ENCODE measurements around the gene MAPRE2.

Gene MAPRE2

DNA sequence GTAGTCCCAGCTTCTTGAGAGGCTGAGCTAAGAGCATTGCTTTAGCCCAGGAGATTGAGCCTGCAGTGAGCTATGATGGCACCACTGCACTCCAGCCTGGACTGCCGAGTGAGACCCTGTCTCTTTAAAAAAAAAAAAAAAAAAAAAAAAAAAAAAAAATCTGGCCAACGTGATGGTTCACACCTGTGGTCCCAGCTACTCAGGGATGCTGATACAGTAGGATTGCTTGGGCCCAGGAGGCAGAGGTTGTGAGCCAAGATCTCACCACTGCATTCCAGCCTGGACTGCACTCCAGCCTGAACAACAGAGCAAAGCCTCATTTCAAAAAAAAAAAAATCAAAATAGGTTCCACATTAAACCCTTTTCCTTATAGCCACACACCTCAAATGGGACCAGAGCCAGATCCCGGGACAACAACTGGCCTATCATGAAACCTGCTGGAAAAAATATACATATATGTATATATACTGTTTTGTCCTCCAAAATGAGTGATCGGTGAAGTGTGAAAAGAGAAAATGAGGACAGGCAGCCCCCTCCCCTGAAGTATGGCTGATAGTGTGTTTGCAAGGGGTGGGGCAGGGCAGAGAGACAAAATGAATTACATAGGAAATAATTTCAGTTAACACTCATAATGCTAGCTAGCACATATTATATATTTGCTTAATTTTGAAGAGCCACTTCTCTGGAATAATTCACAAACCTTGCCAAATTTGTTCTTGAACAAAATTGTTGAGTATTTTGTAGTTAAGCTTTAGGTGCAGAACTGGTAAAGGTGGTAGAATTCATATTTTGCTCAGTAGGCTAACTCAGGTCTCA is 22.9 kb downstream of the MAPRE2 start:
- no peak for DNase-seq

DNA sequence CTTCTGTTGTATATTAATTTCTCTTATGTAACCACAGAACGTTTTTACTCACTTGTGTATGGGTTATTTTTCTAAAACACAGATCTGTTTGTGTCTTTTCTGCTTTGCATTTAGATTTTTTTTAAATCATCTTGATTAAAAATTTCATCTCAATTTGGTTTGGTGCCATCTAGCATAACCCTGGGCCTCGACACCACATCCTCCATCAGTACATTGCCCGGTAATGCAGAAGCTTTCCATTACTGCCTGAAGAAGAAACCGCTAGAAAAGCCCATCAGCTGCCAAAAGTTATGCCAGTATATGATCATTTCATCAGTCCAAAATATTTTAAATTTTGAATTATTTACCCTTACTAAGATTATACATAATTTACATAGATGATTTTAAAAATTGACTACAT is 26.2 kb downstream of the MAPRE2 start:
- DNase-seq: no peak

DNA sequence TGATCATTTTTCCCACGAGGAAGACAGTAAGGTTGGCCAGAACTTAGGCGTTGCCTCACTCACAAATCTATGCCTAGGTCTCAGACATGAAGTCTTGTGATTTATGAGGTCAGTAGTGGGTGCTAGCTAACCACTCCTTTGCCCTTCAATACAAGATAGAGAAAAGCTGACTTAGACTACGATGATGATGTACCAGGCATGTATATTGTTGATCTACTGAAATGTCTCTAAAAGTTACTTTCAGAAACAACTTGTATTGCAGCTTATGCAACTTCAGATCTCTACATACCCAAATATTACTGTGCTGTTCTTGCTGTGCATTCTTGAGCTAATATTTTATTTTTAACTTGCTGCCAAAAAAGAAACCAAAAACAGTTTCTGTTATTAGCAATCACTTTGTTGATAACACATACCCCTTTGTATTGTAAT is 30.6 kb downstream of the MAPRE2 start:
- DNase-seq: no peak

DNA sequence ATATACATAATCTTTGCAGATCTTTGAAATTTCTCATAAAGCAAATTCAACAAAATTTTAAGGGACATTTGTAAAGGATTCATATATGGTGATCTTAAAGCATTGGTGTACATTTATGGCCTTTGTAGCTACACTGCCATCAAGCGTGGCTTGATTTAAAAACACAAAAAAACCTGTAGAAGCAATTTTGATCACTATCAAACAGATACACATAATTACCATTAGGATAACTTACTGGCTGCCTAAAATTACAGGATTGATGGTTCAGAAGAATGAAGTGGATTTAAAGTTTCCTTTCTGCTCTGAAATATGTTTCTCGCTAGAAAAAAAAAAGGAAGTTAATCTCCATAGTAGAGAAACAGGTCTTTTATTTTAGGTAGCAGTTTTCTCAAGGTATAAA is 31.4 kb downstream of the MAPRE2 start:
- no peak for DNase-seq

DNA sequence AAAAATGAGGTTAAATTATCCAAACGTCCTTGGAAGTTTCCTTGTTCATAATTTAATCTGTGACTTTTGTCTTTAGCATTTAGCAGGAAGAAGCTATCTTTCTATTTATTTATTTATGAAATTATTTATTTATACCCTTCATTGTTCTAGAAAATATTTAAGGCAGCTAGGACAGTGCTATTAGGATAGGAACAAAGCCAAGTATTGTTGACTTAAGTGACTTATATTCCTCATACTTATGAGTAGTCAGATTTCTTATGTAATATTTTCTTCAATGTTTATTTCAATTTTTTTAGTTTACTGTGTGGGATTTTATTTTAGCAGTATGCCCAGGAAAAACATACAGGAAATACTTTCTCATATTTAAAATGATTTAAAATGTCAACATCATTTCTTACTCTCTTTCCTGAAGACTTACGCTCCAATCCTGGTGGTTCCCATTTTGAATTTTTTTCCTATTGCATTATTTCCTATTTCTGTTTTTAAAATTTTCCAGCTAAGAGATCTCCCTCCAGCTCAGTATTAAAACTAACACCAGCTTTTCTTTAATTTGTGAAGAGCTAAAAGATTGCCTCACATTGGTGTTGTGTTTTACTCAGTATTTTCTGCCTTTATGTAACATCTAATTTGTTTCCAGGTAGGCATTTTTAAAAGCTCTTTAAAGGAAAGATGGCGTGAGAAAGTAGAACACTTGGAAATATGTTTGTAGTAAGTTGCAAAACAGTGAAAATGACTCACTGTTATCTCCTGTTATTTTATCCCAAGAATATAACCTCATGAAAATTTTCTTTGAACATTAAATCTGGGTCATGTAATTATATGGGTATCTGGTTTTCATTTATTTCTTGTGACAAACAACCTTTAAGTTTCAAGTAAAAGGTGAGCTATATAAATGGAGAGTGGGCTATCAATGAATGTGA is 32.2 kb downstream of the MAPRE2 start:
- no peak for DNase-seq

DNA sequence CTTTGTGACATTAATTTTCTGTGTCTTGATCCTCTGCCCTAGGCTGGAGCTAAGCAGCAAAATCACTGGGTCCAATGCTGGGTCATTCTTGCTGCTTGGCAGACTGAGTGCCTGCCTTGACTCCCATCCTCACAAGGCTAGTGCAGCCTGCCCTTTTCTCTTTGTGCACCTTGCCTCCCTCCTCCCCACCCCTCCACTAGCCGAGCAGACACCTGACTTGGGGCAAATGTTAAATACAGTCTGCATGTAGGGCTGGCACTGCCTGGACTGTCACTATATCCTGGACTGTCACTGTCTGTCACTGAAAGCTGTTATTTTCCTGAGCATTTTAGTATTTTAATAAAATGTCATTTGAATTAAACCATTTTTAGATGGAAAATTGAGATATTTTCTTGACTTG is 33.4 kb downstream of the MAPRE2 start:
- DNase-seq: no peak

DNA sequence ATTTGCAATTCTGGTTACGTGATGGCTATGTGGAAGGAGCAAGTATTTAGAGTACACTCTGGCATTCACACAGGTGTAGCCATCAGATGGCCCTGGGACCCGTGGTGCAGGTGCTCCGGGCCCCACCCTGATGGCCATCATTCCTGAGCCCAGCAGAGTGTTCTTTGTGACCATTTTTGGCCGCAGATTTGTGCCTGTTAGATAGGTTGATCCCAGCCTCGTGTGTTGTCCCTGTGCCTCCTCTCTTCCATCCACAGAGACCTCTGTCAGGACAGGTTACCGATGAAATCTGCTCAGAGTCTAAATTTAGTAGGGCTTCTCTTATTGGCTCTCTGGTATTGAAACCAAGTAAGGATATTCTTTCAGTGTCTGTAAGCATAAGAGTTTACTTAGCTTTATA is 33.9 kb downstream of the MAPRE2 start:
- DNase-seq: no peak

DNA sequence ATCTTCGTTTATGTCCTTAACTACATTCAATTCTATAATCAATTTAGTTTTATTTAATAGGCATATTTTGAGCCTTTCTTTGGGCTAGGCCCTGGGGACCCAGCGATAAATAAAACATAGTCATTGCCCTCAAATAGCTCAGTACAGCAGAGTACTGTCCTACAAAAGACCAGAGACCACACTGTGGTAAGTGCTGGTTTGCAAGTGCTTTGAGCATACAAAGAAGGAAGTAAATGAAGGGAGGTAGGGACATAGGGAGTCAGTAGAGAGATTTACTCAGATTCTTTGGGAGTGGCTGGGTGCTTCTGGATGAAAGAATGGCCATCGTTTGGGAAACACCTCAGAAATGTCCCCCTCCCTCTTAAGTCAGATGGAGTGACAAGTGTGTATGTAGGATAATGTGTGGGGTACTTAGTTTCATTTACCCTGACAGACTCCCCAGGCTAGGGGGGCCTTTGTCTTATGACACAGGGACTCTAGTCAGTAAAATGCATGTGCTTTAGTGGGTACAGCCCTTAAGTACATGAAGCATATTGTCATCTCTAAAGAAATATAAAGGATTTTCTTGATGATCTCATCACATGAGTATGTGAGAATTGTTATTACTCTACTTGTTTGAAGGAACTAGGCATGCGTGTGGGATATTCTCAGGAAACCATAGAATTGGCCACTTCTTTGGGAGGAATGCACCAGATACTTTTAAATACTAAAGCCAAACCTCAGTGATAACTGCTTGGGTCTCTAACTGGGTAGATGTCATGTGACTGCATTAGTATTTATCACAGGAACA is 35.1 kb downstream of the MAPRE2 start:
- no peak for DNase-seq

DNA sequence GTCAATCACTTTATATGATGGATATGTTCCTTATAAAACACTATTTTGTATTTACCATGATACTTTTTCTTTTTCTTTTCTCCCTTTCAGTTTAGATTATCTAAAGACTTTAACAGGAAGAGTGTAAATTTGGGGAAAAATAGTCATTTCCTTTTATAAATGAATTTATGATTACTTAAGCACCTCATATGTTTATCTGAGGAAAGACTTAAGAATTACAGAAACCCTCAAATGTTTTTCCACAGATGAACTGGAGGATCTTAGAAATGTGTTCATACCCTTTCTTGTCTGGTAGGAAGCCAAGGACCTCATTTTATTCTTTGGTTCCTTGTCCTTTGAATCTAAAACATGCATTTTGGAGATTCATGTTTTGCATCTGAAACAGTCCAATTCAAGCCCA is 36.7 kb downstream of the MAPRE2 start:
- no peak for DNase-seq

DNA sequence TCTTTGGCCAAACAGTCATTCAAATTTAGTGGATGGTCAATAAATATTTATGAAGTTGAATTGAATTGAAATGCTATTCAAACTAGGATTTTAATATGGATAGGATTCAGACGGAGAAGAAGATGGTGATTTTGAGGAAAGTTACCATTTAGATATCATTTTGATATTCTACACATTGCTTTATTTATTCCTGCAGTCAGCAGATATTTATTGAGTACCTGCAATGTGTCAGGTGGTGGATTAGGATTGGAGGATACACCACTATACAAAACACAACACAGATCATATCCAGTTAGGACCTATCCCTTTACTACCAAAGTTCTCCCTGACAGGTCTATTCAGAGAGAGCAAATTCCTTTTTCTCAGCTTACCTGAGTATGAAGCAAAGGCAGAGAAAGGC is 38.8 kb downstream of the MAPRE2 start:
- DNase-seq: no peak

DNA sequence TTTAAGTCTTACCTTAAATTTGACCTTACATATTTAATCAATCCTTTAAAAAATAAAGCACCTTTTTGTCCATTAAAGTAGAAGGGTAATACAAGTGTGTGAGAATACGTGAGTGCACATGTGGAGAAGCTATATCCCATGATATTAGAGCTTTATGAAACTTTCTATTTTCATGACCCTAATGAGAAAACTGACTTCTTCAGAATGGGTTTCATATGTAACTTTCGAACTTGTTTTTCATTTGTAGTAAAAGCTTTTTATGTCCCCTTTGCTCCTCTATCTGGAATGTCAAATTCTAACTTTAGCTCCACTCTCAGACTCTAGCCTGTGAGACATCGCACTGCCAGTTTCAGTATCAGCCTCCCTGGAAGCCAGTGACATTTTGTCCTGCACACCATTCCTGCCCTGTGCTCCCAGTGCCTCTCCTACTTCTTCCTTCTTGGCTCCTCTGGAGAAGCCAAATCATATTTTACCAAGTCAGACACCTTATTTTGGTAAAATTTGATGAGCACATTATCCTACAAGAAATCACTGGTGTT is 42.0 kb downstream of the MAPRE2 start:
- no peak for DNase-seq

DNA sequence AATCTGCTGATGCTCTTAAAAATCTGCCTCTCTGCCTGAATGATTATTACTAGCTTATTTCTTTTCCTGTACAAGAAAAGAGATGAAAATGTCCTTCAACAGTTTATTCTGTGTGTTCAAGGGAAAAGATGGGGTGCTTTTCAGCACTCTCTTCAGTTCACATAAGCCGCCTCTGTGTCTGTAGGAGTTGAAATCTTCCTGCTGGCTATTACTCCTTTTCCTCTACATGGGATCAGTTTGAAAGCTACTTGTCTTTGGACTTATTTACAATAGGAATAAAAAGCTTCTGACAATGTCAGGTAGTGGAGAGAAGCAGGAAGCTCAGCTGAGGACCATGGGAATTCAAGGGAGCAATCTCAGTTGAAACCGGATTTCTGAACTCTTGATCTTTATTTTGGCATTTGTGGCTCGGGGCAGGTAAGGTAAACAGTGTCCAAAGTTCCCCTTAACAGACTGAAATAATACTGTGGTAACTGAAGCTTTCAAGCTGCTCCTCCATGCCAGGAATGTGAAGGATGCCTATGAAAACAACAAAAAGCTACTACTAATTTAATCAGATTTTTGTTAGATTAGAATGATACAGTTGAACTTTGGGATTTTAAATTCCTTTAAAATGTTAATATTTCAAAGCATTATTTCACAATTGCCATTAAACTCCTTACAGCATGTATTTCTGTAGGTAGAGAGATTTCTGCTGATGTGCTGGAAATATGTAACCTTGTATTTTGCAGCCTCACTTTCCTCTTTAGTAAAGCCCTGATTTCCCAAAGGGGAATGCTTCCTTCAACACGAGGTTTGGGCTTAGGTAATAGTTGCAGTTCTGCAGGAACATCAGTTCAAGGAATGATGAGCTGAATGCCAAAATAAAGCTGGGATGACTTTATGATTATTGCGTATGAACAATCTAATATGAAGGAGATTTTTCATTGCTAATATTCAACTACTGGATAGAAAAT is 43.6 kb downstream of the MAPRE2 start:
- DNase-seq: no peak

DNA sequence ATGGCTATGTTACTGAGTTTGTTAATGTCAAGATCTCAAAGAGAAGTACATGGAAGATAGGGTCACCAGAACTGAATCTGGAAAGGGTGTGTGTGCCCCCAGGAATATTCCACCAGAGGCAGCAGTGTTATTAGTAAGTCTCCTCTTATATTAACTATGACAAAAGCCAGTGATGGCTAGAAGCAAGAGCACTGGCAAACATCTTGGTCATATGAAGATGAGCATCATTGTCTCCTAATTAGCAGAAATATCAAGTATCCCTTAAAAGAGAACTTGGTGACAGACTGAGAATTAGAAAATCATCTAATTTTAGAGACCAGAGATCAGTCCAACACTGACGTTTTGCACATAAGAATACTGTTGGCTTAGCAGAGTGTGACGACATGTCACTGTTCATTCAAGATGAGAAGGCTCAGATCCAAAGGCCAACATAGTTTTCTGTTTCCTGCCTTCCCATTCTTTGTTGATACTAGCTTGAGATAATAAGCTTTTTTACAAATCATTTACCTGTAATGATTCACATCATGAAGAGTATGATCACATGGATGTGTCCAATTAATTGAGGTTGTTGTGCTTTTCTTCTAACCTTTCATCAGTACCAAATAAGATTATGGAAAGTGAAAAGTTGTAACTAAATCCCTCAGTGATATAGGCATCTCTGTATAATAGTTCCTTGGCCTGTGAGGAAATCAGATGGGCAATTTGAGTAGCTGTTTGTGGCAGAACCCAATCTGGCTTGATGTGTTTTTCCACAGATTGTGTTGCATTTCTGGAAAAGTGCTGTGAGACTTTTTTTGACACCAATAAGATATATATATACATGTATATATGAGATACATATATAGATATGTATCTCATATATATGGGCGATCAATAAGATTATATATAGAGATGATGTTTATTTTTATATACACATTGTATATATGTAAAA is 44.5 kb downstream of the MAPRE2 start:
- DNase-seq: no peak

DNA sequence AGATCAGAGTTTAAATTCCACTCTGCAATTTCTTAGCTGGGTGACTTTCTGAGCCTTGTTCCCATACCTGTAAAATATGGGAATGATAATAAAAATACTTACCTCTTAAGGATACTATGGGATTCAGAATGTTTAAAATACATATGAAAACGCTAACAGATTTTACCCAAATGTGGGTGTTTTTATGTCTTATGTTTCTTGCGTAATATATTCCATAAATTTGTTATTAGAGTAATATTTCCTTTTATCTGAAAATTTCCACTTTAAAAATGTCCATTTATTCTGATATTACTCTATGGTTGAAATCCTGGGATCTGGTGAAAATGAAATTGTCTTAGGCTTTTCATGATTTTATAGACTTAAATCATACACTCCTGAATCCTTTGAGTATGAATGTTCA is 45.5 kb downstream of the MAPRE2 start:
- DNase-seq: no peak

DNA sequence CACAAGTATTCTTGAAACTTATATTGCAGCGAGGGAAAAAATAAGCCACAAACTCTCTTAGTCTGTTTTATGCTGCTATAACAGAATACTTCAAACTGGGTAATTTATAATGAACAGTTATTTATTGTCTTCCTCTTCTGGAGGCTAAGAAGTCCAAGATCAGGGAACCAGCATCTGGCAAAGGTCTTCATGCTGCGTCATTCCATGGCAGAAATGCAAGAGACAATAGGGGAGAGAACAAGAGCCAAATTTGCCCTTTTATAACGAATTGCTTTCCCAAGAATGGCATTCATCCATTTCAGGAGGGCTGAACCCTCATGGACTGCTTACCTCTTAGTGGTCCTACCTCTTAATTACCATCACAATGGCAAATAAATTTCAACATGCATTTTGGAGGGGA is 46.5 kb downstream of the MAPRE2 start:
- no peak for DNase-seq

DNA sequence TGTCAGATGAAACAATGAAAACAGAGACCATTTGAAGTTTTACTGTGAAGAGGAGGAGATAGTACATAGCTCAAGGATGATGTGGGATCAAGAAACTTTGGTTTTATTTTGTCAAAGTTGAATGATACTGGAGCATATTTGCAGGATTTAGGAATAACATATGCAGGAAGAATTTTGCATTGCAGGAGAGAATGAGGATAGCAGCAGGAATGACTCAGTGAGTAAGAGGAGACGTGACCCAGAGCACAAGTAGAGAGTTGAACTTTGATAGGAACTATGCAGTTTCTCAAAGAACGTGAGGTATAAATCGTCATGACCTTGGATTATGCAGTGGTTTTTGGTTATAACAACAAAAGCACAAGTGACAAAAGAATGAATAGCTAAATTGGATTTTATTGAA is 47.7 kb downstream of the MAPRE2 start:
- no peak for DNase-seq

DNA sequence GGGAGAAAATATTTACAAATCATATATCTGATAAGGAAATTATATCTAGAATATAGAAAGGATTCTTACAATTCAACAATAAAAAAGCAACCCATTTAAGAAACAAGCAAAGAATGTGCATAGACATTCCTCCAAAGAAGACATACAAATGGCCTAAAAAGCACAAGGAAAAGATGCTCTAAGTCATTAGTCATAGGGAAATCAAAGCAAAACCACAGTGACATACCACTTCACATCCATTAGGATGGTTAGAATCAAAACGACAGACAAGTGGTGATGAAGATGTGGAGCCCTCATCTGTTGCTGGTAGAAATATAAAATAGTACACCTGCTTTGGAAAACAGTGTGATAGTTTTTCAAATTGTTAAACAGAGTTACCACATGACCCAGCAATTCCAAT is 48.2 kb downstream of the MAPRE2 start:
- no peak for DNase-seq

DNA sequence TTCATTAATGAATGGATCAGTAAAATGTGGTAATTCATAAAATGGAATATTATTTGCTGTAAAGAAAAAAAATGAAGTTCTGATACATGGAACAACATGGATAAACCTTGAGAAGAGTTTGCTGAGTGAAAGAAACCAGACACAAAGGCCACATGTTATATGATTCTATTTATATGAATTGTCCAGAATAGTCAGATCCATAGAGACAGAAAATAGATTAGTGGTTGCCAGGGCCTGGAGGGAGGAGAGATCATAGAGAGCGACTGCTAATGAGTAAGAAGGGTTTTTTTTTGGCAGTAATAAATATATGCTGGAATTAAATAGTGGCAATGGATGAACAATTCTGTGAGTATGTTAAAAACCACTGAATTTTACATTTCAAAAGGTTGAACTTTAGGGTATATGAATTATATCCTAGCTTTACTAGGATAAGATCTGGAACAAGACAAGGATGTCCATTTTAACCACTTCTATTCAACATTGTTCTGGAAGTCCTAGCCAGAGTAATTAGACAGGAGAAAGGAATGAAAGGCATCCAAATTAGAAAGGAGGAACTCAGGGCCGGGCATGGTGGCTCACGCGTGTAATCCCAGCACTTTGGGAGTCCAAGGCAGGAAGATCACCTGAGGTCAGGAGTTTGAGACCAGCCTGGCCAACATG is 48.8 kb downstream of the MAPRE2 start:
- no peak for DNase-seq

DNA sequence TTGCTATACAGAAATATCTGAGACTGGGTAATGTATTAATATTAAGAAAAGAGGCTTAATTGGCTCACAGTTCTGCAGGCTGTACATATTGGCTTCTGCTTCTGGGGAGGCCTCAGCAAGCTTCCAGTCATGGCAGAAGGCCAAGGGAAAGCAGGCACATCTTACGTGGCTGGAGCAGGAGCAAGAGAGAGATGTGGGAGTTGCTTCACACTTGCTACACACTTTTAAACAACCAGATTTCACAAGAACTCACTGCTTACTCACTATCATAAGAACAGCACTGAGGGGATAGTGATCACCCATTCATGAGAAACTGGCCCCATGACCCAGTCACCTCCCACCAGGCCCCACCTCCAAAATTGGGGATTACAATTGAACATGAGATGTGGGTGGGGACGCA is 50.6 kb downstream of the MAPRE2 start:
- no peak for DNase-seq
